H1 (cell line): ENCODE measurements around the gene MARCHF2. TPM values are rescaled to one million over a fixed set of nuclear protein-coding genes. Genes with fewer than 3 reads are reported as not detected.

Experiments
- CTCF ChIA-PET: fragments of 300-600 bp; sonication (Branson Sonifier 250); formaldehyde crosslinking; loops from one replicate; lab custom pipeline; 2021; ENCODE audit not compliant: partially characterized antibody; lab: Charles Lee
- POLR2A ChIA-PET: fragments of 300-600 bp; sonication (Branson Sonifier 250); formaldehyde crosslinking; loops from one replicate; lab custom pipeline; 2021; ENCODE audit warnings: inconsistent platforms; ENCODE audit not compliant: partially characterized antibody; lab: Charles Lee
- DNase-seq, 2 experiments: peaks; one replicate each; pipeline versions ENCODE4 v3.0.0 to v3.0.0-alpha.2; 2010 to 2022; ENCODE audit warnings: low spot score in 2 of 2, low read depth in 1 of 2, mixed read lengths in 1 of 2
- FAIRE-seq: peaks from 2 replicates; lab custom pipeline; 2011; peaks lifted over from hg19 to GRCh38; lab: Jason Lieb, UNC
- H2AFZ ChIP-seq: 2 replicates; pipeline ENCODE4 v1.8.1; 2012; ENCODE audit warnings: low read length, inconsistent platforms
- H2AK5ac ChIP-seq: 2 replicates; pipeline ENCODE4 v1.6.1; 2013; ENCODE audit warnings: low read depth, low read length
- H2BK120ac ChIP-seq: replicated peaks from 2 replicates; pipeline ENCODE3; 2013; ENCODE audit warnings: low read depth, low read length, inconsistent platforms
- H2BK12ac ChIP-seq: 2 replicates; pipeline ENCODE4 v1.6.1; 2013; ENCODE audit warnings: low read depth, low read length
- H2BK15ac ChIP-seq: 2 replicates; pipeline ENCODE4 v1.6.1; 2013; ENCODE audit warnings: low read length
- H2BK20ac ChIP-seq: 2 replicates; pipeline ENCODE4 v1.6.1; 2013; ENCODE audit warnings: low read length
- H2BK5ac ChIP-seq: 2 replicates; pipeline ENCODE4 v1.6.1; 2013; ENCODE audit warnings: low read depth, low read length
- H3K14ac ChIP-seq: 2 replicates; pipeline ENCODE4 v1.6.1; 2013; ENCODE audit warnings: inconsistent platforms; ENCODE audit not compliant: insufficient read length
- H3K18ac ChIP-seq: 2 replicates; pipeline ENCODE4 v1.6.1; 2013; ENCODE audit warnings: low read length; ENCODE audit errors: extremely low read depth
- H3K23ac ChIP-seq: 2 replicates; pipeline ENCODE4 v1.6.1; 2013; ENCODE audit warnings: inconsistent platforms; ENCODE audit not compliant: insufficient read length
- H3K23me2 ChIP-seq: 2 replicates; pipeline ENCODE4 v1.6.1; 2013; ENCODE audit warnings: low read depth, low read length
- H3K27ac ChIP-seq: 2 replicates; pipeline ENCODE4 v1.6.1; 2011; ENCODE audit warnings: low read depth, low read length, inconsistent platforms
- H3K27me3 ChIP-seq, 4 experiments: replicated peaks in 1 of 4; 1 replicate in 1 of 4; 2 replicates in 3 of 4; pipeline versions ENCODE4 v1.6.1 to v1.8.1; 2011 to 2013; ENCODE audit warnings: low read length in 3 of 4, mild to moderate bottlenecking in 3 of 4, inconsistent platforms in 2 of 4, mixed read lengths in 2 of 4, moderate library complexity in 1 of 4; ENCODE audit not compliant: control insufficient read depth in 3 of 4, insufficient read depth in 3 of 4; ENCODE audit errors: extremely low read depth in 1 of 4
- H3K36me3 ChIP-seq, 4 experiments: 2 replicates each; pipeline versions ENCODE4 v1.6.1 to v1.8.1; 2011 to 2013; ENCODE audit warnings: mild to moderate bottlenecking in 4 of 4, low read length in 3 of 4, moderate library complexity in 2 of 4, control low read depth in 1 of 4, inconsistent platforms in 1 of 4; ENCODE audit not compliant: insufficient read depth in 4 of 4, control insufficient read depth in 2 of 4
- H3K4ac ChIP-seq: replicated peaks from 2 replicates; pipeline ENCODE3; 2013; ENCODE audit warnings: low read length, low read depth, mixed read lengths, inconsistent platforms; ENCODE audit not compliant: insufficient read length
- H3K4me1 ChIP-seq, 4 experiments: replicated peaks in 1 of 4; 1 replicate in 1 of 4; 2 replicates in 3 of 4; pipeline versions ENCODE4 v1.6.1 to v1.8.1; 2011 to 2013; ENCODE audit warnings: low read length in 3 of 4, inconsistent platforms in 2 of 4, mixed read lengths in 1 of 4; ENCODE audit not compliant: insufficient read depth in 4 of 4, control insufficient read depth in 3 of 4
- H3K4me2 ChIP-seq, 2 experiments: 2 replicates each; pipeline versions ENCODE4 v1.6.1 to v1.8.1; 2011 to 2013; ENCODE audit warnings: low read depth in 2 of 2, low read length in 2 of 2, control low read depth in 1 of 2, inconsistent platforms in 1 of 2, mild to moderate bottlenecking in 1 of 2; ENCODE audit not compliant: insufficient read depth in 1 of 2
- H3K4me3 ChIP-seq, 4 experiments: fragments of 200-600, 300-600 bp in 1 of 4; sonication (generic), shearing (Covaris generic), sonication (Bioruptor Twin) in 1 of 4; 2 replicates each; pipeline versions ENCODE4 v1.5.1 to v1.8.1; 2011 to 2016; ENCODE audit warnings: low read length in 4 of 4, low read depth in 3 of 4, control low read depth in 2 of 4, inconsistent platforms in 2 of 4, mild to moderate bottlenecking in 2 of 4, mixed read lengths in 1 of 4, moderate library complexity in 1 of 4; ENCODE audit not compliant: insufficient read depth in 2 of 4; ENCODE audit errors: extremely low read depth in 1 of 4
- H3K56ac ChIP-seq: replicated peaks from 2 replicates; pipeline ENCODE3; 2013; ENCODE audit warnings: low read depth, mild to moderate bottlenecking, mixed read lengths, low read length, inconsistent platforms; ENCODE audit not compliant: insufficient read length
- H3K79me1 ChIP-seq: 2 replicates; pipeline ENCODE4 v1.6.1; 2013; ENCODE audit warnings: low read depth, low read length, control low read depth
- H3K79me2 ChIP-seq, 2 experiments: 2 replicates each; pipeline versions ENCODE4 v1.6.1 to v1.8.1; 2012 to 2013; ENCODE audit warnings: low read length in 2 of 2, mild to moderate bottlenecking in 2 of 2, inconsistent platforms in 1 of 2; ENCODE audit not compliant: insufficient read depth in 2 of 2, control insufficient read depth in 1 of 2
- H3K9ac ChIP-seq, 4 experiments: replicated peaks in 1 of 4; 1 replicate in 1 of 4; 2 replicates in 3 of 4; pipeline versions ENCODE4 v1.6.1 to v1.8.1; 2011 to 2013; ENCODE audit warnings: low read depth in 3 of 4, low read length in 3 of 4, control low read depth in 2 of 4, mild to moderate bottlenecking in 2 of 4, moderate library complexity in 2 of 4, inconsistent platforms in 1 of 4; ENCODE audit errors: extremely low read depth in 1 of 4
- H3K9me3 ChIP-seq, 2 experiments: 2 replicates each; pipeline versions ENCODE4 v1.6.1 to v1.8.1; 2012 to 2013; ENCODE audit warnings: mild to moderate bottlenecking in 2 of 2, moderate library complexity in 2 of 2, control low read depth in 1 of 2, inconsistent platforms in 1 of 2, low read depth in 1 of 2, low read length in 1 of 2, mixed read lengths in 1 of 2; ENCODE audit not compliant: insufficient read depth in 2 of 2
- H4K20me1 ChIP-seq, 2 experiments: replicated peaks in 1 of 2; 2 replicates each; pipeline versions ENCODE3 to v1.8.1; 2011 to 2013; ENCODE audit warnings: inconsistent platforms in 2 of 2, low read length in 2 of 2, mild to moderate bottlenecking in 1 of 2; ENCODE audit not compliant: insufficient read depth in 2 of 2, control insufficient read depth in 1 of 2
- H4K5ac ChIP-seq: 2 replicates; pipeline ENCODE4 v1.6.1; 2013; ENCODE audit warnings: low read length, low read depth, mixed read lengths, inconsistent platforms; ENCODE audit not compliant: insufficient read length
- H4K8ac ChIP-seq: 2 replicates; pipeline ENCODE4 v1.8.0; 2013; ENCODE audit warnings: mild to moderate bottlenecking, moderate library complexity, low read length, inconsistent platforms; ENCODE audit not compliant: insufficient read depth; ENCODE audit errors: extremely low read depth
- H4K91ac ChIP-seq: replicated peaks from 2 replicates; pipeline ENCODE3; 2013; ENCODE audit warnings: low read length, mixed read lengths, inconsistent platforms; ENCODE audit not compliant: insufficient read length
- BACH1 ChIP-seq: IDR thresholded peaks from 2 replicates; pipeline ENCODE4 v1.6.1; 2012; ENCODE audit warnings: low read length, improper control_type of control experiment
- CHD2 ChIP-seq: IDR thresholded peaks from 2 replicates; pipeline ENCODE4 v1.6.1; 2012; ENCODE audit warnings: low read length, improper control_type of control experiment
- MAFK ChIP-seq: IDR thresholded peaks from 2 replicates; pipeline ENCODE4 v1.6.1; 2012; ENCODE audit warnings: low read depth, mild to moderate bottlenecking, improper control_type of control experiment, low read length
- POU5F1 ChIP-seq: IDR thresholded peaks from 2 replicates; pipeline ENCODE4 v1.6.1; 2011; ENCODE audit warnings: low read depth, mild to moderate bottlenecking, low read length, moderate library complexity
- RNF2 ChIP-seq: fragments of 200-900, 300-1000 bp; sonication (generic); IDR thresholded peaks from 2 replicates; pipeline ENCODE4 v1.7.1; 2016; ENCODE audit warnings: borderline replicate concordance, low read depth, mild to moderate bottlenecking, antibody characterized with exemption, low read length; ENCODE audit not compliant: poor library complexity, severe bottlenecking; ENCODE audit errors: missing control alignments
- SAP30 ChIP-seq: fragments of 300-600 bp; sonication (generic); IDR thresholded peaks from 2 replicates; pipeline ENCODE4 v1.7.1; 2012; ENCODE audit warnings: low read length, moderate library complexity, mild to moderate bottlenecking, inconsistent platforms; ENCODE audit not compliant: insufficient read depth, insufficient replicate concordance
- SP1 ChIP-seq: IDR thresholded peaks from 2 replicates; pipeline ENCODE4 v1.6.1; 2011; ENCODE audit warnings: low read depth, low read length
- TAF7 ChIP-seq: optimal IDR thresholded peaks from 2 replicates; pipeline ENCODE3; 2011; ENCODE audit warnings: low read depth, mild to moderate bottlenecking, inconsistent platforms, low read length, moderate library complexity, borderline replicate concordance
- TBP ChIP-seq: IDR thresholded peaks from 2 replicates; pipeline ENCODE4 v1.6.1; 2011; ENCODE audit warnings: low read depth, low read length, improper control_type of control experiment
- TEAD4 ChIP-seq: IDR thresholded peaks from 2 replicates; pipeline ENCODE4 v1.6.1; 2012; ENCODE audit warnings: low read depth, low read length, inconsistent platforms, mixed read lengths
- WGBS, 2 experiments: shearing (Covaris generic) in 1 of 2; methylation state at CpG; one replicate each; pipeline versions ENCODE4 v1.1.6 to v1.1.7; 2013 to 2015; ENCODE audit warnings: low lambda C conversion rate in 2 of 2, mixed read lengths in 2 of 2, inconsistent platforms in 1 of 2, low coverage in 1 of 2, missing lambda C conversion rate in 1 of 2; ENCODE audit not compliant: insufficient replicate concordance in 2 of 2, insufficient coverage in 1 of 2, insufficient read length in 1 of 2; ENCODE audit errors: extremely low coverage in 1 of 2, missing lambda C conversion rate in 1 of 2; 5-methylcytosine and 5-hydroxymethylcytosine counted together
- polyA plus RNA-seq, 7 experiments: library from polyadenylated mRNA; depleted of rRNA in 3 of 7; stranded (reverse) in 5 of 7; unstranded in 2 of 7; fragments of >200 nt in 5 of 7; fragments of 200-250 nt in 2 of 7; gene quantifications; 1 replicate in 5 of 7; 2 replicates in 1 of 7; 4 replicates in 1 of 7; pipeline versions ENCODE4 v1.2.1 to v1.2.3, GENCODE V29; 2011 to 2013; ENCODE audit warnings: missing spikeins in 2 of 7, mixed read lengths in 2 of 7
- total RNA-seq: library from RNA; stranded (reverse); fragmentation: NEBNext Ultra II Directional; extraction: Animal tissue kit (Norgen Biotek cat#: 25700); gene quantifications from 2 replicates; pipeline ENCODE4 v1.2.1, GENCODE V29; 2021
- TF ChIP-seq, protein P1 (sequence below): IDR thresholded peaks from 2 replicates; pipeline ENCODE4 v1.6.1; 2012; ENCODE audit warnings: inconsistent platforms
- TF ChIP-seq, protein P2 (sequence below): IDR thresholded peaks from 2 replicates; pipeline ENCODE4 v1.6.1; 2011; ENCODE audit warnings: low read depth, mild to moderate bottlenecking, low read length; ENCODE audit not compliant: insufficient read depth

Gene MARCHF2
- total and polyA plus RNA-seq, 2 of the 8 experiments (the other 6 are each of a cell fraction or from before 2014, with no cell fraction given): 18.5 to 46.2 TPM

DNA sequence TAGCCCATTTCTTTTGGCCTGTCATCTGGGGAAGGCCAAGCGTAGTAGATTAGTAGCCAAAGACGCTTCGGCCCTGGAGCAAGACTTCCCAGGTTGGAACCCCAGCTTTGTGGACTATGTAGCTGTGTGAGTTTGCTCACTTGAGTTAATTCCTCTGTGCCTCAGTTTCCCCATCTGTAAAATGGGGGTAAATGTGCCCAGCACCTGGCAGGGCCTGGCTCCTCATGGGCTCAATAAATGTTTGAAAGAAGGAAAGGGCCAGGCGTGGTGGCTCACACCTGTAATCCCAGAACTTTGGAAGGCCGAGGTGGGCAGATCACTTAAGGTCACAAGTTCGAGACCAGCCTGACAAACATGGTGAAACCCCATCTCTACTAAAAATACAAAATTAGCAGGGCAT is 16.7 kb downstream of the MARCHF2 start:
- H3K23me2 ChIP-seq: no peaks in the 10 kb centered on the region
- no peak overlapping the region for H3K4me2 ChIP-seq
- no peak overlapping the region for H4K8ac ChIP-seq
- H3K23ac ChIP-seq: no peak overlapping the region
- CTCF ChIA-PET: interaction anchor here (0.6 to 1.8 kb wide), 4 partner anchors 19 to 399 kb away, joined by 3 to 5 read pairs (median 3); no protein-coding TSS in a partner anchor
- H3K9me3 ChIP-seq: no peaks in the 10 kb centered on the region
- H3K4me1 ChIP-seq: peaks cover 0 to 2% (median 0%) of the 10 kb centered on the region in 4 experiments; a peak in 1 of 7 replicates
- no peaks in the 10 kb centered on the region for H3K79me1 ChIP-seq
- no peak overlapping the region for H3K14ac ChIP-seq
- DNase-seq: no peak
- H3K36me3 ChIP-seq: no peaks in the 10 kb centered on the region
- H3K56ac ChIP-seq: no peak overlapping the region
- H3K79me2 ChIP-seq: no peaks in the 10 kb centered on the region
- H3K4ac ChIP-seq: no peak overlapping the region
- H3K18ac ChIP-seq: no peak overlapping the region
- H2BK20ac ChIP-seq: no peak overlapping the region
- H3K27ac ChIP-seq: no peak overlapping the region
- H2BK12ac ChIP-seq: no peak overlapping the region
- TF ChIP-seq BACH1 (no peak), MAFK (no peak), POU5F1 (no peak), TBP (no peak), RNF2 (no peak), CHD2 (no peak), SAP30 (no peak), SP1 (no peak), TAF7 (no peak), TEAD4 (no peak)
- TF ChIP-seq, protein P1, sequence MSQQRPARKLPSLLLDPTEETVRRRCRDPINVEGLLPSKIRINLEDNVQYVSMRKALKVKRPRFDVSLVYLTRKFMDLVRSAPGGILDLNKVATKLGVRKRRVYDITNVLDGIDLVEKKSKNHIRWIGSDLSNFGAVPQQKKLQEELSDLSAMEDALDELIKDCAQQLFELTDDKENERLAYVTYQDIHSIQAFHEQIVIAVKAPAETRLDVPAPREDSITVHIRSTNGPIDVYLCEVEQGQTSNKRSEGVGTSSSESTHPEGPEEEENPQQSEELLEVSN: no peak
- TF ChIP-seq, protein P2, sequence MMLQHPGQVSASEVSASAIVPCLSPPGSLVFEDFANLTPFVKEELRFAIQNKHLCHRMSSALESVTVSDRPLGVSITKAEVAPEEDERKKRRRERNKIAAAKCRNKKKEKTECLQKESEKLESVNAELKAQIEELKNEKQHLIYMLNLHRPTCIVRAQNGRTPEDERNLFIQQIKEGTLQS: no peak
- TF ChIP-seq, all 59 proteins: peak for 0
- H2BK120ac ChIP-seq: no peak overlapping the region
- no peak for FAIRE-seq
- POLR2A ChIA-PET: no interaction called here
- WGBS, 2 experiments: 86% methylated on average over 6 of the region's 6 CpGs; no CpG with 5 or more reads in 1 of the 2 experiments
- no peak overlapping the region for H2BK5ac ChIP-seq
- no peaks in the 10 kb centered on the region for H4K20me1 ChIP-seq
- no peak overlapping the region for H2AFZ ChIP-seq
- H3K4me3 ChIP-seq: no peak overlapping the region
- H4K91ac ChIP-seq: no peak overlapping the region
- H4K5ac ChIP-seq: no peak overlapping the region
- H2BK15ac ChIP-seq: no peak overlapping the region
- no peak overlapping the region for H2AK5ac ChIP-seq
- no peak overlapping the region for H3K9ac ChIP-seq
- H3K27me3 ChIP-seq: no peaks in the 10 kb centered on the region
